Fibroblast of lung (primary cell): ENCODE data around the gene TCHP.

Source experiments
- EZH2 ChIP-seq: IDR thresholded peaks from 2 replicates; pipeline ENCODE4 v1.5.1; 2012; ENCODE audit warnings: low read length, control low read depth, mild to moderate bottlenecking; ENCODE audit errors: missing control alignments
- TF ChIP-seq, protein P1 (sequence below), 2 donors: IDR thresholded peaks in 1 of 2; conservative IDR thresholded peaks in 1 of 2; 1 replicate in 1 of 2; 2 replicates in 1 of 2; pipeline ENCODE4 v1.5.1; 2011 to 2012; ENCODE audit warnings: low read length in 2 of 2, control low read depth in 1 of 2, inconsistent platforms in 1 of 2, low read depth in 1 of 2, mild to moderate bottlenecking in 1 of 2

DNA sequence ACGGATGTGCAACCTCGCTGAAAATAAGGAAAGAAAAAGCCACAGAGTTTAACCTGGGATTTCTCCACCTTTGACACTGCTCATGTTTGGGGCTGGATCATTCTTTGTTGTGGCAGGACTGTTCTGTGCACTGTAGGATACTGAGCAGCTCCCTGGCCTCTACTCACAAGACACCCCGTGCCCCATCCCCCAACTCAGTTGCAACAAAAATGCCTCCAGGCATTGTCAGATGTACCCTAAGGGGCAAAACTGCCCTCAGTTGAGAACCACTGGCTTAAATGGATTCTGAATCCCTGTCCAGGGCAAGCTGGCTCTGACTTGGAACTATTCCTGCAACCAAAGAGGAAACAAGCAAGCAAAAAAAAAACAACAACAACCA, 21.8 kb upstream of the TCHP start:
- TF ChIP-seq, protein P1, sequence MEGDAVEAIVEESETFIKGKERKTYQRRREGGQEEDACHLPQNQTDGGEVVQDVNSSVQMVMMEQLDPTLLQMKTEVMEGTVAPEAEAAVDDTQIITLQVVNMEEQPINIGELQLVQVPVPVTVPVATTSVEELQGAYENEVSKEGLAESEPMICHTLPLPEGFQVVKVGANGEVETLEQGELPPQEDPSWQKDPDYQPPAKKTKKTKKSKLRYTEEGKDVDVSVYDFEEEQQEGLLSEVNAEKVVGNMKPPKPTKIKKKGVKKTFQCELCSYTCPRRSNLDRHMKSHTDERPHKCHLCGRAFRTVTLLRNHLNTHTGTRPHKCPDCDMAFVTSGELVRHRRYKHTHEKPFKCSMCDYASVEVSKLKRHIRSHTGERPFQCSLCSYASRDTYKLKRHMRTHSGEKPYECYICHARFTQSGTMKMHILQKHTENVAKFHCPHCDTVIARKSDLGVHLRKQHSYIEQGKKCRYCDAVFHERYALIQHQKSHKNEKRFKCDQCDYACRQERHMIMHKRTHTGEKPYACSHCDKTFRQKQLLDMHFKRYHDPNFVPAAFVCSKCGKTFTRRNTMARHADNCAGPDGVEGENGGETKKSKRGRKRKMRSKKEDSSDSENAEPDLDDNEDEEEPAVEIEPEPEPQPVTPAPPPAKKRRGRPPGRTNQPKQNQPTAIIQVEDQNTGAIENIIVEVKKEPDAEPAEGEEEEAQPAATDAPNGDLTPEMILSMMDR (conservative IDR thresholded peaks at IDR 0.05 in 1 of 2, IDR thresholded peaks at IDR 0.05 in 1 of 2; ENCODE audit: low read depth in 1 of 2, low read length in 2 of 2), result no peak
- TF ChIP-seq EZH2, result no peak
